ENCODE data around the gene VAV2.
"Not testable (repeated sequence)": the region's sequence is repeated elsewhere in the genome, so short reads cannot be mapped to it uniquely, and the experiment has no call there.

The VAV2 gene

DNA sequence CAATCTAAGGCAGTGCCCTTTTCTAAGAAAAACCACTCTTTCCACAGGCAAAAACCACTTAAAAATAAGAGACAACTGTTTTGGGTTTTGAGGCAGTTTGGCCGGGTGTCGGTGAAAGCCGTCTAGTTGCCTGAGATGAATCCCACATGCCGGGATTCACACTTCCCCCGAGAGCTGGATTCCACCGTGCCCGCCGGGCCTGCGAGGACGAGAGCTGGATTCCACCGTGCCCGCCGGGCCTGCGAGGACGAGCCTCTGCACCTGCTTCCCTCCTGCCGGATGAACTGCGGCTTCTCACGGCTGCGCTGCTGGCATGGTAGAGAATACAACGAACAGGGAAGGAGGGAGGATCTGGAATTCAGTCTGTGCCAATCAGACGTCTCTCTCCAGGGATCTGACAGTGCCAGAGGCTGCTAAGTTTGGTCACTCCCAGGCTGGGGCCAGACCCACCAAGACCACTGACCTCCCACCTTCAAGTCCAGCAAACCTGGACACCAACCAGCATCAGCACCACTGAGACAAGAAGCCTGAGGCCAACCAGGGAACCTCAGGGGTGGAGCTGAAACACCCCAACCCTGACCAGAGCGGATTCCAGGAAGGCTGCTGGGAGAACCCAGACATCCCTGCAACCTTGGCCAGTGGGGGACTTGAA lies 23.0 kb downstream of the VAV2 start:
- no peak for DNase-seq

DNA sequence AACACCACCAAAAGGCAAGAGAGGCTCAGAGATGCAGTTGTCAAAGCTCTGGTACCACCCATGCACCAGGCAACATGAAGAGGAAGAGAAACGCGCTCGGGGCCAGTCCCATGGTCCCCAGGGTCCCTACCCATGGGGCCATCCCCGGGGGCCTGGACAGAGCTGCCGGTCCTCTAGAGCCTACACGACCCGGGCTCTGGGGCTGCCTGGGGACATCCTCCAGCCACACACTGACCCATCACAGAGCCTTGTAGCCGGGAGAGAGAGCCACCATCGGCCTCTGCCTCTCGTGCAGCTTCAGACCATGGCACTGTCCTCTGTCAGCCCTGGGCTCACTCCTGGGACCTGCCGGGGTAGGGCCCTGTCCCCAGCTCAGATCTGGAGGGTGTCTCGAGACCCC lies 23.7 kb downstream of the VAV2 start:
- no peak for DNase-seq

DNA sequence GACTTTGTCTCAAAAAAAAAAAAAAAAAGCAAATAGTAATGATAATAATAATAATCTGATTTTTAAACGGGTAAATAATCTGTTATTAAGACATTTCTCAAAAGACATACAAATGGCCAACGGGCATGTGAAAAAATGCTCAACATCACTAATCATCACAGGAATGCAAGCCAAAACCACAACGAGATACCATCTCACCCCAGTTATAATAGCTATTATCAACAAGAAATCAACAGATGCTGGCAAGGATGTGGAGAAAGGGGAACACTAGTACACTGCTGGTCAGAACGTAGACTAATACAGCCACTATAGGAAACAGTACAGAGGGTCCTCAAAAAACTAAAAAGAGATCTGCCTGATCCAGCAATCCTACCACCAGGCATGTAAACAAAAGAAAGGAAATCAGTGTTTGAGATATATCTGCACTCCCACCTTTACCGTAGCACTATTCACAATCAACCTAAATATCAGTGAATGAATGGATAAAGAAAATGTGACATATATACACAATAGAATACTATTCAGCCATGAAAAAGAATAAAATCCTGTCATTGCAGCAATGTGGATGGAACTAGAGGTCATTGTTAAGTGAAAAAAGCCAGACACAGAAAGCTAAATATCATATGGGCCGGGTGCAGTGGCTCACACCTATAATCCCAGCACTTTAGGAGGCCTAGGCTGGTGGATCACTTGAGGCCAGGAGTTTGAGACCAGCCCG lies 24.9 kb downstream of the VAV2 start:
- DNase-seq = no peak

DNA sequence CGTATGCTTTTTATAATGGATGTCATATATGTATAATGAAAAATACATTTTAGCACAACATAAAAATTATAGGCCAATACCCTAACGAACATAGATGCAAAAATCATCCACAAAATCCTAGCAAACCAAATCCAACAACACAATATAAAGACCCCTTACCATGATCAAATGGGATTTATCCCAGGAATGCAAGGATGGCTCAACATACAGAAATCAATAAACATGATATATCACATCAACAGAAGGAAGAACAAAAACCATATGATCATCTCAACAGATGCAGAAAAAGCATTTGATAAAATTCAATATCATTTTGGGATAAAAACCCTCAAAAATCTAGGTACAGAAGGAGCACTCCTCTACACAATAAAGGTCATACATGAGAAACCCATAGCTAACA lies 27.7 kb downstream of the VAV2 start:
- no peak for DNase-seq

DNA sequence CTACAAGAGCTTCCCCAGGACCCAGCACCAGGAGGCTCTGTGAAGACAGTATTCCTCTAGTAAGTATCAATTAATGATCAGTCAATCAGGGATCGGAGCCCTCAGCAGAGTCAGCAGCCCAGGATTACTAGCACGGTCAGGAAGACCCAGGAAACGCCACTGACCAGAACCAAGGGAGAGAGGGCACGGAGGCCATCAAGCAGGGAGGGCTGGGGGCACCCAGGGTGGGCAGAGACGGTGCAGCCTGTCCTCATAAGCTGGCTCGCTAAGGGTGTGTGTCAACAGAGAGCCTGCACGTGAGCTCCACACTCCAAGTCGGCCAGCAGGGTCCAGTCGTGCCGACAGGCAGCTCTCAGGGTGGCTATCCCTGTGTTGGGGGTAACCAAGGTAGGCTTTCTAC lies 29.0 kb downstream of the VAV2 start:
- no peak for DNase-seq

DNA sequence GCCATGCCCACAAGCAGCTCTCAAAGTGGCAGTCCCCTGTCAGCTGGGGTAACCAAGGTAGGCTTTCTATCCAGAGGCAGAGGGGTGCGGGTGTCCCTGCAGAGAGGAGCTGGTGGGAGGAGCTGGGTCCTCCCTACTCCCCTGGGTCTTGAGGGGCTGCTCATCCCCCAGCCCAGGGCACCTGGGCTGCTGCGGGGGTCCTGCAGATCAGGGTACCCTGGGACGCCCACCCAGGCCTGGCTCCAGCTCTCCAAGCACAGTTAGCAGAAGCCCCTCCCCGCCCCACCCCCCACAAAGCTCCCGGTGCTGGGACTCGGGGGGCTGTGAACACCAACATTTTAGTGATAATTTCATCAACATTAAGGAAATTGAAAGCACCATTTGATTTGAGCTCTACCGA lies 29.8 kb downstream of the VAV2 start:
- DNase-seq = no peak

DNA sequence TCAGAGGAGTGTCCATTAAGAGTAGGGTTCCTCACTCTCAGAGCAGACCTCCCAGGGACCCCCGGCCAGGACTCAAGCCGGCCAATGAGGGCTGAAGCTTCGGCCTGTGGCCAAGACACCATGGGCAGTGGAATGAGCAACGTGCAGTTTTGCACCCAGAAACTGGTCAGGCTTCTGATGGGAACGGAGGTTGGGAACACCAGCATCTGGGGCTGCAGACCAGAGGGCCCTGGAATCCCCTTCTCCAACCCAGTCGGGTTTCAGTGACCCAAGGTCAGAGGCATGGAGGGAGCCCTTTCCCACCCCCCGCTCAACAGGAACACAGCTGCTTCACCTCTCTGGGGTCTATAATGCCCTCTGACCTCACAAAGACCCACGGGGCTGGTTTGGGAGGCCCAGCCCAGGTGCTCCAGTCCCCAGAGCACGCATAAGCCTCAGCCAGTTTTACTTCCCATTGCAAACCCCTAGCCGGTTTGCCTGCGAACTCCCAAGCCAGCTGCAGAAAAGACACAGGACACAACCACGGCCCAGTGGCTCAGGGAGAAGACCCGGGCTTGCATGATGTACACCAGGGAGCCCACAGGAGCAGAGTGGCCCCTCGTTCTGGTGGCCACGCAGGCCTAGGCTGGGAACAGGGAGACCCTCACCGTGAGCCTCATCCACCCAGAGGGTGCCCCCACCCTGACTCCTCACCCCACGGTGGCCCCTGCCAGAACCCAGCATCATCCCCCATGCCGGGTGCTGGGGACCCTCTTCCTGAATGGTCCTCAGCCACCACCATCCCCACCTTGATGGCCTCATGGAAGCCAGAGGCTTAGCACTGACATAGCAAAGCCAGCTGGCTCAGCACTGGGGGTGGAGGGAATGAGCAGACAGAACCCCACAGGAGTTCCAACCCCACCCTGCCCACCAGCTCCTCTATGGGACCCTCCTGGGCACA lies 30.6 kb downstream of the VAV2 start:
- DNase-seq = no peak

DNA sequence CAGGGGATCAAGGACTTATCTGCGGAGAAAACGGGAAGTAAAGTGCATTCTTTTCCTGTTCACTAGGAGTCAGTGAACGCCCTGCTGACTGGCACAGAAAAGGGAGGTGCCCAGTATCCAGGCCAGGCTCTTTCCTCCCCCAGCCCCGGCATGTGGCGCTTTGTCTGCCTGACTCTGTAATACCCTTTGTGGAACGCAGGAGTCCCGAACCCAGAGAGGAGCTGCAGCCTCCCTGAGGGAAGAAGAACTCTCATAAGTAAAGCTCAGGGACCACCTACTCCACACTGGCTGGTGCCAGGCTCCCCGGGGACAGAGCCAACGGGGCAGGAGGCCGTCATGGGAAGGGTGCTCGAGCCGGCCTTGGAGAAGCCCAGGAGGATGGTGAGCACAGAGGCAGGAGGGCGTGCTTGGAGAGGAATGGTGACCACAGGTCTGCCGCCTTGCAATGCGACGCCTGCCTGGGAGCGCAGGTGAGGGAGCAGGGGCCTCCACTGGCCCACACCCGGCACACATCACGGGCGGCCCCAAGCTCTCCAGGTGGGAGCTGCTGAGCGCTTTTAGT lies 31.5 kb downstream of the VAV2 start:
- DNase-seq = peak; percentile 66 to 87

DNA sequence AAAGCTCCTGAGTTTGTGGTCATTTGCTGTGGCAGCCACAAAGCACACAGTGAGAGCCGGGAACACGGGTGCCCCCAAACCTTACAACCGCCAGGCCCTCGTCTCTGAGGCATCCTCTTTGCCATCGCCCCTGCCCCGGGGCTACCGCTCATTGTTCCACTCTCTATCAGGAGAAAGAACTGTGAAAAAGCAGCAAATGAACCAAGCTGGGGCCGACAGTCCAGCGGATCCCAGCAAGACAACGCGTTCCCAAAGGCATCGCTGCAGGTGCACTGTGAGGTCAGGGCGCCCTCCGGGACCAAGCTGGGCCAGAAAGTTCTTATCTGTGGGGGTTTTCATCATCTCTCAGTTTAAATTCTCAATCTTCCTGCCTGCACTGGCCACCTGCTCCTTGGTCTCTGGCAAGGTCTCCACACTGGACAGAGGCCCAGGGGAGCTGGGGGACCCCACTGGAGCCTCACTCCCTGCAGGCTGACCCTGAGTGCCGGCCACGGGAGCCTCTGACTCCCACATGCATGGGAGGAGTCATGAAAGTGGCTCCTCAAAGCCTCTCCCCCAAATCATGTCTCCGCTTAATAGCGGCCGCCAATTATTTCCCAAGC lies 32.1 kb downstream of the VAV2 start:
- DNase-seq = no peak

DNA sequence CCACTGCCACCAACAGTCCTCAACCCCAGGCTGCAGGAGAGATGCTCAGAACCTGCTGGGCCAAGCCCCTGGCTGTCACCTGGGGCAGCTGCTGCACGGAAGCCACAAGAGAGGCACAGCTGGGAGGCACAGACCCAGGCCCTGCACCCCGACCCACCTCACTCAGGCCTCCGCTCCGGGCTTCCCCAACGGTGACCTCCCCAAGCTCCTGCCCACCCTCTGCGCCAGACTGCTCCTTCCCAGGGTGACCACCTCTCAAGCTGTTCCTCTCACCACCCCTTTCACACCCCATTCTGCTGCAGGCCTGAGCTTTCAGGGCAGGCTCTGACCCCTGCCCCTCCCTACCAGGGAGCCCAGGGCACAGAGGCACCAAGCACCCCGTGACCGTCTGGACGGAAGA lies 33.0 kb downstream of the VAV2 start:
- DNase-seq = no peak

DNA sequence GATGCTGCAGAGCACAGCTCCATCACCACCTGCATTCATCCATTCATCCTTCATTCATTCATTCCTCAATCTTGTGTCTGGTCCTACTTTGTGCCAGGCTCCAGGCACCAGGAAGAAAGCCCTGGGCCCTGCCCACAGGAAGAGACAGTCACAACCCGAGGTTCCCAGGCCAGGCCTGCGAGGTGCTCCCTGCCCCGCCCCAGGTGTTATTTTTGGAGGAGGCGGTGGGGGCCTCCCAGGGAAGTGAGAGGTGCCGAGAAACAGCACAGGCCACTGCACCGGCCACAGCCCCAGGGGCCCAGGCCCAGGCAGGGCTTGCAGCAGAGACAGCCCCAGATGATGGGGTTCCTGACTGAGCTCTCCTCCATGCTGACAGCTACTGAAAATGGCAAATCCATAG lies 33.4 kb downstream of the VAV2 start:
- no peak for DNase-seq

DNA sequence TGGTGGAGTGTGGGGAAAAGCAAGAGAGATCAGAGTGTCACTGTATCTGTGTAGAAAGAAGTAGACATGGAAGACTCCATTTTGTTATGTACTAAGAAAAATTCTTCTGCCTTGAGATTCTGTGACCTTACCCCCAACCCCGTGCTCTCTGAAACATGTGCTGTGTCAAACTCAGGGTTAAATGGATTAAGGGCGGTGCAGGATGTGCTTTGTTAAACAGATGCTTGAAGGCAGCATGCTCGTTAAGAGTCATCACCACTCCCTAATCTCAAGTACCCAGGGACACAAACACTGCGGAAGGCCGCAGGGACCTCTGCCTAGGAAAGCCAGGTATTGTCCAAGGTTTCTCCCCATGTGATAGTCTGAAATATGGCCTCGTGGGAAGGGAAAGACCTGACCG lies 34.4 kb downstream of the VAV2 start:
- DNase-seq = not testable (repeated sequence)

DNA sequence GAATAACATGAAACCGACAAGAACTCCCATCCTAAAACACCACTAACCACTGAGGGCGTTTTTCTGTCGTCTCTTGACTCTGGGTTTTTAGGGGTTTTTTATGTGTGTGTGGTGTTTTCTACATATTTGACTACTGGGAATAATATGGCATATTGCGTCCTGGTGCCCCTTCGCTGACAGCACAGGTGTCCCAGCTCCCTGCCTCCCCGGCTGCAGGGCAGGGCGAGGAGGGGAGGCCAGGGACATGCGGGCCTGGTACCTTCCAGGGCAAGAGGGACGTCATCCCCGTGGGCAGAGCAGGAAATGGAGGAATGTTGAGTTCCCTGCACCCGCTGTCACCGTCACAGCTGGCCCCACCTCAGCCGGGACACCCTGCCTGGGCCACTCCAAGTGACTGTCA lies 34.8 kb downstream of the VAV2 start:
- DNase-seq = no peak

DNA sequence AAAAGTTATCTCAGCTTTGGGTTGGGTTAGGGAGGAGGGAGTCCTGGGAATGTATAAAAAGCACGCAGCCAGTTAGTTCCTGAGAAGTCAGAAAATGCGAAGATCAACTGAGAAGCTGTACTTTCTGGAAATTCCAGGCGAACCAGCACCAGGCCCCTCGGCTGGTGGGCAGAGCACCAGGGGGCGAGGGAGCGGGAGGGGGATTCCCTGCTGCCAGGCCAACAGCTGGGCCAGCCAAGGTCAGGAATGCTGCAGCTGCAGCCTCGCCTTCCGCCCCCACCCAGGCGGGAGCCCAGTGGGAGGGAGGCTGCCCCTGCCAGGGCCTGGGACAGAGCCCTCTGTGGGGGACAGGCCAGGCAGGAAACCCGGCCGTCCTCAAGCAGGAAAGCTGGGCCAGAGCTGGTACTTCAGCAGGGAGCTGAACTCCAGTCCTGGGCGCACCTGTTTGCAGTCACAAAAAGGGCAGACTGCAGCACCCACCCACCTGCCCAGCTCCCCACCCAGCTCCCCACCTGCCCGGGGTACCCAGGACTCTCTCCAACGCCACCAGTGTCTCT lies 35.5 kb downstream of the VAV2 start:
- no peak for DNase-seq

DNA sequence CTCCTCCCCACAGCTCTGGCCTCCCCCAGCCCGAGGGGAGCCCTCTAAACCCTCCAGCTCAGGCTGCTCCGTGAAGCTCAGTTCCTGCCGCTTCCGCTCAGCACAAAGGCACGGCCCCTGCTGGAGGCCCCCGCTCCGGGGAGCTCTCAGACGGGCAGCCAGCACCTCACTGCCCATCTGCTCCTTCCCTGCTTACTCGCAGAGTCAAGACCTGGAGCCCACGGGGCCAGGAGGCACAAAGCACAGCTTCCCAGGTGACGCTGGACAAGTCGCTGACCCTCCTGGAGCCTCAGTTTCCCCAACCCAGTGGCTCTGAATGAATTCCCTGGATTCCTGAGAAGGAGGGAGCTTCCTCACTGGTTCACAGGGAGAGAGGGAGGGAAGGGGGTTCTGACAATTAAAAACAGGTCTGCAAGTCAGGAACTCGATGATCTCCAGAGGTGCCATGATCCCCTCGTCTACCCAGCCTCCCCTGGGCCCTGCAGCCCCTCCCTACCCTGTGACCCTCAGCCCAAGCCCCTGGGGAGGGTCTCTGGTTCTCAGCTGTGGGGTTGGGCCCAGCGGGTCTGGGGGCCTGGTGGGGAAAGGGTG lies 36.2 kb downstream of the VAV2 start:
- no peak for DNase-seq

DNA sequence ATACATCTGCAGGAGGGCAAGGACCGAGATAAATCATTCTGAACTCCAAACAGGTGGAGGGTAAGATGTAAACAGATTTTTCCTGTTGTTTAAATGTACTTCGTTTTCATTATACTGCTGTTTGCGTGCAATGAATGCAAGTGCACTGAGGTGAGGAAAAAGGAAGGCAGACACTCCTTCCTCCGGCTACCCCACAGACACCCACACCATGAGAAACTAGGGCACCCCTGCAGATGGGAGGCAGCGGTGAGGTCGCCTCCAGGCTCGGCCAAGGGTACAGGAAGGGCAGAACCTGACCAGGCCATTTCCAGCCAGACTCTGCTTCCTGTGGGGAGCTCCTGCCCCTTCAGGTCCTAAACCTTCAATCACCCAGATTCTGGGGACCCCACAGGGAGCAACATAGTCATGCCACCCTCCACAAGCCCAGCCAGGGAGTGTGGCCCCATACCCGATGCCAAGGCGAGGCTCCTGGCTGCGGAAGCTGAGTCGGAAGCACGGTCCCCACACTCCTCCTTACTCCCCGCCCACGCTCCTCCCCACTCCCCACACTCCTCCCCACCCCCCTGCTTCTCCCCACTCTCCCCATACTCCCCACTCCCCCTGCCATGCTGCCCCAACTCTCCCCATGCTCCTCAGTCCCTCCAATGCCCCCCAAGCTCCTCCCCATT lies 37.1 kb downstream of the VAV2 start:
- no peak for DNase-seq

DNA sequence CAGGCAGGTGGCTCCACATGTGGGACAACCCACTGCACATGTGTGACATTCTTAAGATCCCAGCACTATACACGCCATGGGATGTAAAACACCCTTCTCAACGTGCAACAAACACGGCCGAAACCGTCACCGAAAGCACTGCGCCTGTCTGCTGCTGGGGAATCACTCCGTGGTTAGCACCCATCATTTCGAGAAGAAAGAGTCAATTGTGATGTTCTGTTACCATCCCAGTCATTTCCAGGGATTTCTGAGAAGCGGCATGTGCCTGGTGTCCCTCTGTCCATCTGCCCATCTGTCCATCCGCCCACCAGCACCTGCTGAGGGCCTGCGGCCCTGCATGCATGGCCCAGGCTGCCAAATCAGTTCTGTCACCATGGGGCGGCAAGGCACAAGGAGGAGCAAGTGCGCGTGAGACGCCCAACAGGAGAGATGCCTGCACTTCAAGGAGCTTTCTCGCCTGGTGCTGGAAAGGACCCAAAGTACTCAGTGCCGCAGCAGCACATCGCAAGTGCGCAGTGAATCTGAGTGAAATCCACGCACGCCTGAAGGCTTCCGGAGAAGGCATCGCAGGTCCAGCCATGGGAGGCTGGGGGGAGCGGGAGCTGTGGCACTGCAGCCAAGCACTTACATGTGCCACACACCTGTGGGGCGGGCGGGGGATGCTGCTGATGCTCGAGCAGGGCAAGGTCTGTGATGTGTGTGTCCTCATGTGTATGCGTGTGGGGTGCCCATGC lies 38.0 kb downstream of the VAV2 start:
- no peak for DNase-seq

DNA sequence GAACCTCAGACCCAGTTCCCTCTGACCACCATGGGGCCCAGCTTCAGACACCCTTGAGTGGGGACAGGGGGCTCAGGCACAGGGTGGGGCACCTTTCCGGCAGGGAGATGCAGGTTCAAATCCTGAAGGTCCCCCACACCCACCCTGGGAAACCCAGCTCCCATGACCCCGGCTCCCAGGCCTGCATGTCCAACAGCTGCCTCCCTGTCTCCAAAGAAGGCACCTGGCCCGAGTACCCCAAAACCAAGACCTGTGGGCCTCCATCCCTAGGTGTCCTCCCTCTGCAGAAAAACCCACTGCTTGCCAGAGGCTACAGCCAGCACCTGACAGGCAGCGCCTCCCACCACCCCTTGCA lies 38.5 kb downstream of the VAV2 start:
- DNase-seq = no peak

DNA sequence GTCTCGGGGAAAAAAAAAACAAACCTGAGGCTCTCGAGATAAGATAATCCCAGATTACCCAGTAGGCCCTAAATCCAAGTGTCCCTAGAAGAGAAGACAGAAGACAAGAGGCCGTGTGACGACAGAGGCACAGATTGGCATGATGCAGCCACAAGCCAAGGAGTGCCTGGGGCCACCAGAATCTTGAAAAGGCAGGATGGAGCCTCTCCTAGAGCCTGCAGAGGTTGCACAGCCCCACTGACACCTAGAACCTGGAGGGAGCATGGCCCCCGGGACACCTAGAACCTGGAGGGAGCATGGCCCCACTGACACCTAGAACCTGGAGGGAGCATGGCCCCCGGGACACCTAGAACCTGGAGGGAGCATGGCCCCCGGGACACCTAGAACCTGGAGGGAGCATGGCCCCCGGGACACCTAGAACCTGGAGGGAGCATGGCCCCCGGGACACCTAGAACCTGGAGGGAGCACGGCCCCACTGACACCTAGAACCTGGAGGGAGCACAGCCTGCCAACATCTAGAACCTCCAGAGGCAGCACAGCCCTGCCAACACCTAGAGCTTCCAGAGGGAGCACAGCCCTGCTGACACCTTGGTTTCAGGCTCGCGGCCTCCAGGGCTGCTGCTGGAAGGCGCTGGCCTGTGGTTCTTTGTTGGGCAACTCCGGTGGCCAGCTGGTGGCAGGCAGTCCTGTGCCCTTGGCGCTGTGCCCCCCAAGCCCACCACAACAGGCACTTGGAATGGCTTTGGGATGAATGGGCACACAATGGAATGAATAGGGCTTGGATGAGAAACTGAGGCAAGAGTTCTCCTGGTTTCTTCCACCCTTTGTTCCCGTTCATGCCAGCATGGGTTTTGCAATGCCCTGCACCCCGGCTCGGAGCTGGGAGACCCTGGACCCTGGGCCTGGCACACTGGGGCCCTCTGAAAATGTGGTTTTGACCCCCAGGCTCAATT lies 39.2 kb downstream of the VAV2 start:
- DNase-seq = no peak

DNA sequence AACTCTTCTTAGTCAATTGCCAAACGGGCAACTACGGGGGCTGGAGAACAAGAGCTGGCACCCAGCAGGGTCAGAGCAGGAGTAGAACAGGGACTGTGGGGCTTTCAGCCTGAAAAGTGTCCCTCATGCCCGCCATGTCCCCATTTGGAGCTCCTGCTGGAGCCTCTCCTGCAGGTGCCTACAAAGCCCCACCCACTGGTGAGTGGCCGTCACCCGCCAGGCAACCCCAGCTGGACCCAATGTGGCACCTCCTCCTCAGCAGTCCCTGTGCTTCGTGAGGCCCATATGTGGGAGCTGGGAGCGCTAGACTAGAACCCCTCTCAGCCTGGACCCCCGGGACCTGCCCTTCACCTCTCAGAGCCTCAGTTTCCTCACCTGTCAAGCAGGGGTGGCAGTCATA lies 40.9 kb downstream of the VAV2 start:
- no peak for DNase-seq

Data from inflammatory macrophage (primary cell).